Calu3 (cell line): ENCODE data around the gene EDAR. TPM values are rescaled to one million over a fixed set of nuclear protein-coding genes. Genes with fewer than 3 reads are reported as not detected.

Experiments used
- BruUV-seq: library from RNA; stranded (reverse); fragments of 400-500 nt; replicated peaks from 2 replicates; lab custom pipeline; 2021; lab: Mats Ljungman, UMichigan
- CTCF ChIA-PET: fragments of 300-600 bp; sonication (Branson Sonifier 250); formaldehyde crosslinking; loops from one replicate; lab custom pipeline; 2022; ENCODE audit warnings: antibody characterized with exemption; lab: Charles Lee
- DNase-seq: peaks from one replicate; pipeline ENCODE4 v3.0.0; 2022
- H3K27ac Mint-ChIP-seq: one replicate; pipeline ENCODE4 v1.8.0; 2022; ENCODE audit warnings: mixed read lengths; ENCODE audit not compliant: unreplicated experiment
- H3K27me3 Mint-ChIP-seq: one replicate; pipeline ENCODE4 v1.8.0; 2022; ENCODE audit warnings: mixed read lengths; ENCODE audit not compliant: unreplicated experiment
- H3K36me3 Mint-ChIP-seq: one replicate; pipeline ENCODE4 v1.8.0; 2022; ENCODE audit warnings: mild to moderate bottlenecking, moderate library complexity, mixed read lengths; ENCODE audit not compliant: insufficient read depth, unreplicated experiment
- H3K4me1 Mint-ChIP-seq: one replicate; pipeline ENCODE4 v1.8.0; 2022; ENCODE audit warnings: mild to moderate bottlenecking, low read depth, mixed read lengths; ENCODE audit not compliant: unreplicated experiment
- H3K4me3 Mint-ChIP-seq: one replicate; pipeline ENCODE4 v1.8.0; 2022; ENCODE audit warnings: mild to moderate bottlenecking, low read depth, moderate library complexity, mixed read lengths; ENCODE audit not compliant: unreplicated experiment
- H3K9me3 Mint-ChIP-seq: one replicate; pipeline ENCODE4 v1.8.0; 2022; ENCODE audit warnings: low read depth, mixed read lengths; ENCODE audit not compliant: unreplicated experiment
- intact Hi-C: fragments of 100-400 bp; cut with micrococcal nuclease; formaldehyde crosslinking; loops from one replicate; pipeline ENCODE4 v1.10.0; 2022; ENCODE audit not compliant: unreplicated experiment
- total RNA-seq: library from RNA; stranded (reverse); gene quantifications from 2 replicates; pipeline ENCODE4 v1.2.3, GENCODE V29; 2022
- TF ChIP-seq, protein P1 (sequence below): fragments of 200-600 bp; IDR thresholded peaks from one replicate; pipeline ENCODE4 v1.8.0; 2022; ENCODE audit warnings: antibody characterized with exemption; ENCODE audit not compliant: unreplicated experiment

EDAR gene
- total RNA-seq, 1 experiment from 2014 or later, result not detected

- intact Hi-C loops, result no loop called here
- Mint-ChIP-seq H3K4me3 (no peak overlapping the region), H3K27ac (no peak overlapping the region), H3K4me1 (peaks cover 12% of the 10 kb centered on the region), H3K36me3 (no peaks in the 10 kb centered on the region), H3K9me3 (no peaks in the 10 kb centered on the region), H3K27me3 (peaks cover 84% of the 10 kb centered on the region)
- CTCF ChIA-PET, result no interaction called here
- DNase-seq, result no peak
- BruUV-seq, result no TSS peak
- TF ChIP-seq, protein P1, sequence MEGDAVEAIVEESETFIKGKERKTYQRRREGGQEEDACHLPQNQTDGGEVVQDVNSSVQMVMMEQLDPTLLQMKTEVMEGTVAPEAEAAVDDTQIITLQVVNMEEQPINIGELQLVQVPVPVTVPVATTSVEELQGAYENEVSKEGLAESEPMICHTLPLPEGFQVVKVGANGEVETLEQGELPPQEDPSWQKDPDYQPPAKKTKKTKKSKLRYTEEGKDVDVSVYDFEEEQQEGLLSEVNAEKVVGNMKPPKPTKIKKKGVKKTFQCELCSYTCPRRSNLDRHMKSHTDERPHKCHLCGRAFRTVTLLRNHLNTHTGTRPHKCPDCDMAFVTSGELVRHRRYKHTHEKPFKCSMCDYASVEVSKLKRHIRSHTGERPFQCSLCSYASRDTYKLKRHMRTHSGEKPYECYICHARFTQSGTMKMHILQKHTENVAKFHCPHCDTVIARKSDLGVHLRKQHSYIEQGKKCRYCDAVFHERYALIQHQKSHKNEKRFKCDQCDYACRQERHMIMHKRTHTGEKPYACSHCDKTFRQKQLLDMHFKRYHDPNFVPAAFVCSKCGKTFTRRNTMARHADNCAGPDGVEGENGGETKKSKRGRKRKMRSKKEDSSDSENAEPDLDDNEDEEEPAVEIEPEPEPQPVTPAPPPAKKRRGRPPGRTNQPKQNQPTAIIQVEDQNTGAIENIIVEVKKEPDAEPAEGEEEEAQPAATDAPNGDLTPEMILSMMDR, result no peak
These were observed 51.5 kb downstream of the EDAR start for GRCh38 chr2:108937367-108938017.

DNA sequence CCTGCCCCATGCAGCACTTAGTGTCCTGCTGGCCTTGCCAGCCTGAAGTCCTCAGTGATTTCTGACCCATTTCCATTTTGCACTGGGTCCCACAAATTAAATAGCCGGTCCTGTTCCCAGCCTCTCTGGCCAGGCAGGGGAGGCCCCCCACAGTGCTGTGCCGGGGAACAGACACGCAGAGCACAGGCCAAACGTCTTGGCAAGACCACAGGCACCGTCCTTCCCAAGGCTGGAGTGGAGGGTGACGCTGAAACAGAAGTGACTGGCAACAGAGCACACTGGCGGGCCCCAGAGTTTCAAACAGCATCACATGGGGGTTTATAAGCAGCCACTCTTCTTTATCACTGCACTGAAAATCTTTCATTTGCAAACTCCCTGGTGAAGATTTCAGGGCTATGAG, 52.2 kb downstream of the EDAR start:
- peaks cover 90% of the 10 kb centered on the region for H3K27me3 Mint-ChIP-seq
- intact Hi-C loops, result no loop called here
- CTCF ChIA-PET, result no interaction called here
- H3K27ac Mint-ChIP-seq, result no peak overlapping the region
- BruUV-seq, result no TSS peak
- no peaks in the 10 kb centered on the region for H3K36me3 Mint-ChIP-seq
- TF ChIP-seq, protein P1, result no peak
- no peaks in the 10 kb centered on the region for H3K9me3 Mint-ChIP-seq
- no peak overlapping the region for H3K4me3 Mint-ChIP-seq
- H3K4me1 Mint-ChIP-seq, result peaks cover 12% of the 10 kb centered on the region
- DNase-seq, result no peak

- TF ChIP-seq, protein P1, result no peak
- Mint-ChIP-seq H3K36me3 (no peaks in the 10 kb centered on the region), H3K27ac (no peak overlapping the region), H3K27me3 (peaks cover 91% of the 10 kb centered on the region), H3K4me1 (peaks cover 12% of the 10 kb centered on the region), H3K4me3 (no peak overlapping the region), H3K9me3 (no peaks in the 10 kb centered on the region)
- intact Hi-C loops, result no loop called here
- BruUV-seq, result no TSS peak
- CTCF ChIA-PET, result no interaction called here
- no peak for DNase-seq
These were observed 52.8 kb downstream of the EDAR start for GRCh38 chr2:108936076-108936864.

DNA sequence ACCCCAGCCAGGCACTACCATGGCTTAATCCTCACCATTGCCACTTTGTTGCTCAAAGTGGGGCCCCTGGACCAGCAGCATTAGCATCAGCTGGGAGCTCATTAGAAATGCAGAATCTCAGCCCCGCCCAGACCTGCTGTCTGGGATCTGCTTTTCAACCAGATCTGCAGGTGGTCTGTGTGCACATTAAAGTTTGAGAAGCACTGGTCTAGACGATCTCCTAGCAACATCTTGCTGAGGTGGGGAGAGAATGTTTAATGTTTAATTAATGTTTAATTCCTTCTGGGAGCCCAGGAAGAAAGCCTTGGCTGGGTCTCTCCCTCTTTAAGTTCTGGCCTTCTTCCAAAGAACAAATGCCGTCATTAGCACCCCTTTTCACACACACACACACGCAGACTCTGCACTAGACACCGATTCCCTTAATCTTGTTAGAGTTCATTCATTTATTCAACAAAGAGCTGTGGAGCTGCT, 53.7 kb downstream of the EDAR start:
- no peaks in the 10 kb centered on the region for H3K9me3 Mint-ChIP-seq
- TF ChIP-seq, protein P1, result no peak
- CTCF ChIA-PET, result interaction anchor here (1.1 kb wide), 1 partner anchor 79 kb away, joined by 3 read pairs; no protein-coding TSS in a partner anchor
- peaks cover 91% of the 10 kb centered on the region for H3K27me3 Mint-ChIP-seq
- intact Hi-C loops, result no loop called here
- no TSS peak for BruUV-seq
- no peak overlapping the region for H3K27ac Mint-ChIP-seq
- no peaks in the 10 kb centered on the region for H3K36me3 Mint-ChIP-seq
- peaks cover 12% of the 10 kb centered on the region for H3K4me1 Mint-ChIP-seq
- DNase-seq, result no peak
- no peak overlapping the region for H3K4me3 Mint-ChIP-seq
